GM12875 (cell line): ENCODE data around the gene IRAK4.
"Not testable (repeated sequence)": the region's sequence is repeated elsewhere in the genome, so short reads cannot be mapped to it uniquely, and the experiment has no call there.

Experiments
- H3K4me3 ChIP-seq: one replicate; pipeline ENCODE4 v1.5.1; 2011; ENCODE audit warnings: low read depth, low read length, control low read depth
- TF ChIP-seq, protein P1 (sequence below): IDR thresholded peaks from 2 replicates; pipeline ENCODE4 v1.5.1; 2011; ENCODE audit warnings: low read depth, mild to moderate bottlenecking, control low read depth, inconsistent platforms, low read length, moderate library complexity, borderline replicate concordance; ENCODE audit not compliant: insufficient read depth

The IRAK4 gene

DNA sequence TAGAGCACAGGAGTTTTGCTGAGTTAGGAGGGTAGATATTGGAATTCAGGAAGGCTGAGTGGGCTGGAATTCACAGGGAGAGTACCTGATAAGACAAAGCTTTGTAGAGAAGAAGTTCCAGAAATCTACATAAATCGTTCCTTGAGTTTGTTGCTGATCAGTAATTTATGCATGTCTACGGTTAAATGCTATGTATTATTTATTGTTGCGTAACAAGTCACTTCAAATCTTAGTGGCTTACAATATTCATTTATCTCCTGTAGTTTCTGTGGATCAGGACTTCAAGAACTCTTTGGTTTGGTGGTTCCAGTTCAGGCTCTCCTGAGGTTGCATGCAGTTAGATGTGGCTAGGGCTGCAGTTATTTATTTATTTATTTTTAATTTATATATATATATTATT is 7.9 kb upstream of the IRAK4 start:
- H3K4me3 ChIP-seq = no peak overlapping the region
- TF ChIP-seq, protein P1, sequence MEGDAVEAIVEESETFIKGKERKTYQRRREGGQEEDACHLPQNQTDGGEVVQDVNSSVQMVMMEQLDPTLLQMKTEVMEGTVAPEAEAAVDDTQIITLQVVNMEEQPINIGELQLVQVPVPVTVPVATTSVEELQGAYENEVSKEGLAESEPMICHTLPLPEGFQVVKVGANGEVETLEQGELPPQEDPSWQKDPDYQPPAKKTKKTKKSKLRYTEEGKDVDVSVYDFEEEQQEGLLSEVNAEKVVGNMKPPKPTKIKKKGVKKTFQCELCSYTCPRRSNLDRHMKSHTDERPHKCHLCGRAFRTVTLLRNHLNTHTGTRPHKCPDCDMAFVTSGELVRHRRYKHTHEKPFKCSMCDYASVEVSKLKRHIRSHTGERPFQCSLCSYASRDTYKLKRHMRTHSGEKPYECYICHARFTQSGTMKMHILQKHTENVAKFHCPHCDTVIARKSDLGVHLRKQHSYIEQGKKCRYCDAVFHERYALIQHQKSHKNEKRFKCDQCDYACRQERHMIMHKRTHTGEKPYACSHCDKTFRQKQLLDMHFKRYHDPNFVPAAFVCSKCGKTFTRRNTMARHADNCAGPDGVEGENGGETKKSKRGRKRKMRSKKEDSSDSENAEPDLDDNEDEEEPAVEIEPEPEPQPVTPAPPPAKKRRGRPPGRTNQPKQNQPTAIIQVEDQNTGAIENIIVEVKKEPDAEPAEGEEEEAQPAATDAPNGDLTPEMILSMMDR = no peak

DNA sequence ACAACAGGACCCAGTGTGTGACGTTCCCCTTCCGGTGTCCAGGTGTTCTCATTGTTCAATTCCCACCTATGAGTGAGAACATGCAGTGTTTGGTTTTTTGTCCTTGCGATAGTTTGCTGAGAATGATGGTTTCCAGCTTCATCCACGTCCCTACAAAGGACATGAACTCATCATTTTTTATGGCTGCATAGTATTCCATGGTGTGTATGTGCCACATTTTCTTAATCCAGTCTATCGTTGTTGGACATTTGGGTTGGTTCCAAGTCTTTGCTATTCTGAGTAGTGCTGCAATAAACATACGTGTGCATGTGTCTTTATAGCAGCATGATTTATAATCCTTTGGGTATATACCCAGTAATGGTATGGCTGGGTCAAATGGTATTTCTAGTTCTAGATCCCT is 7.4 kb upstream of the IRAK4 start:
- not testable (repeated sequence) for H3K4me3 ChIP-seq

DNA sequence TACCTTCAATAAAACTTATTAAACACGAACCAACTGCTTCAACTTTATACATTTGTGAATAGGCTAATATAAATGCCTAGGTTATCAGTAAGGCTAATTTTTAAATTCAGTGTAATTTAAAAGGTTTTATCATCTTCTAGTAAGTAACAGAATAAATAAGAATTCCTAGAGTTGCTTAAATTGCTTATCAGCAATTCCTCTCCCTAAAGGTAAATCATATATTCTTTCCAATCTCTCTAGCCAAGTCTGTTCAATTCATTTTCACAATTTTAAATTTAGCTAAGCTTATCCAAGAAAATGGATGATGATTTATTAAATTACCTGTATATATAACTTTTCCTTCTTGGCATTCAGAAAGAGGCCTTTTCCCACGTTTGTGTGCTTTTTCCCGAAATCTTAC is 4.7 kb upstream of the IRAK4 start:
- TF ChIP-seq, protein P1 = no peak
- no peak overlapping the region for H3K4me3 ChIP-seq

DNA sequence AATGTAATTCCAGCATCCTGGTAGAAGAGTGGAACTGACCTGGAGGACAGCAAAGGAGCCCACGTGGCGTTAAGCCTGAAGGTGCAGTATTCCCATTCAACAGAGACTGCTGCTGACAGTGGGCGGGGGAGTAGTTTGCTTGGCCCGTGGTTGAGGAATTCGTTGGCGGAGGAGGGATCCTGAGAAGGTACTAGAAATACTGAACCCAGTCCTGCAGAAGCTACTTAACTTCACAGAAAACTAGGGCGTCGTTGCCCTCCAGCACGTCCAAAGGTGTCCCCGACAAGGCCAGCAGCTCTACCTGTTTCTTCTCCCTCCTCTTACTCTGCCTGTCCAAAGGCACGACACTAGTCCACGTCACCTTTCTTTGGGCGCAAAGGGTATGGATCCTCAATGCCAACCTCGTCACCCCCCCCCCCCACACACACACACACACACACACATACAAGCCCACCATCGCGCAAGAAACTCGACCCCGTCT is 464 bp upstream of the IRAK4 start:
- peak overlapping the region; percentile 85 for H3K4me3 ChIP-seq
- TF ChIP-seq, protein P1 = no peak

DNA sequence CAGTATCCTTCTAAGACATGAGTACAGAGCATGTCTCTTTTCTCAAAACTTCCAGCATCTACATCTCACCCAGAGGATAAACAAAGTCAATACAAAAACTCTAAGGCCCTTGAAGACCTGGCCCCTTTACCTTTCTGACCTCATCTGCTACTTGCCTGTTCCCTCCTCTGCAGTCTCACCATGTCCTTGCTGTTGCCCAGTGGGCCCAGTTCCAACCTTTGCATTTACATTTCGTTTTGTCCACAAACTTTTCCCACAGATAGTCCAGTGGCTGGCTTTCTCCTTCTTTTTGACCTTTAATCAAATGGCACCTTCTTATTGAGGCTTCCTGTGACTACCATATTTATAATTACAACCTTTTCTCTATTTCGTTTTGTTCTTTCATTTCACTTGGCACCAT is 1.6 kb downstream of the IRAK4 start:
- TF ChIP-seq, protein P1 = no peak
- peak overlapping the region; percentile 85 for H3K4me3 ChIP-seq

DNA sequence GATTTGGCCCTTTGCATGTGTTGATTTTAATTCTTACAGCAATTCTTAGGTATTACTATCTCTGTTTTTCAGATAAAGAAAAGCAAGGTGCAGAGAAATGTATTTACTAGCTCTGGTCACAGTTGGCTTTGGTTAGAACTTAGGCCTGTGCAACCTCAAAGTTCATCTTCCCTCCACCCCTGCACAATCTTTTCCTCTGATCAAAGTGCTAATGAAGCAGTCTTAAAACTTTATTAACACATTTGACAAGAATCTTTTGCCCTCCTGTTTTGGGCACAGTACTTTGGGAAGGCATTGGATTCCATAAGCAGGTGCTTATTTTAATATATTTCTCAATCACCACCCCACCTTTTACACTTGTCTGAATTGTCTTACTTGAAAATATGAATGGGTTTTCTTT is 2.7 kb downstream of the IRAK4 start:
- TF ChIP-seq, protein P1 = no peak
- no peak overlapping the region for H3K4me3 ChIP-seq

DNA sequence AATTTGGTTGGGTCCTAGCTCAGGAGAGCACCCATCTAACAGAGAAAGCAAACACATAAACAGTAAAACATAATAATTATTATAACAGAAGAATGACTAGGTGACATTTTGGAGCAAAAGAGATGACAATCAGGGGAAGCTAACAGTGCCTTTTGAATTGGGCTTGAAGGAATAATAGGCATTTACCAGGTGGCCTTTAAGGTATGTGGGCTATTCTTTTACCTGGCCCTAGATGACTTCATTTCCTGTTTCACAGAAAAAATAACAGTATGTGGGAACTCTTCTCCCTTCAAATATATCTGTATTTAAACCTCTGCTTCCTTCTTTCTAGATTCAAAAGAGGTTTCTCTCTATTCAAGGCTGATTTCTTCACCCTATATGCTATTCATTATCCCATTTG is 3.8 kb downstream of the IRAK4 start:
- no peak overlapping the region for H3K4me3 ChIP-seq
- TF ChIP-seq, protein P1 = no peak

DNA sequence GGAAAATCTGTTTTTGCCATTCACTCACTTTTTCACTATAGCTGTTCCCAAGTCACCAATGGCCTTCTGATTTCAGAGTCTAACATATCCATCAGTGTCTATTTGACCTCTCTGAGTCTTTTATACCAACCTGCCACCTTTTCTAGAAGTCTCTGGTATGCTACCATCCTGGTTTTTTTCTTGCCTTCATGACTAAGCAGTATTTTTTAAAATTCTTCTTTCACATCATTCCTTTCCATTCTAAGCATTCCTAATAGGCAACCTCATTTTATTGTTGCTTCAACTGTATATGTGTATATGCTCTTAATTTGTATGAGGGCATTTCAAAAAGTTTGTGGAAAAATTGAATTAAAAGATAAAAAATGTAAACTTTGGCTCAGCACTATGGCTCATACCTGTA is 5.0 kb downstream of the IRAK4 start:
- no peak overlapping the region for H3K4me3 ChIP-seq
- TF ChIP-seq, protein P1 = no peak
